Keratinocyte (primary cell): ENCODE data around the gene KCNE1. TPM values are rescaled to one million over a fixed set of nuclear protein-coding genes. Genes with fewer than 3 reads are reported as not detected.

ENCODE experiments used
- DNase-seq: peaks from one replicate; pipeline ENCODE4 v3.0.0-alpha.2; 2011; ENCODE audit warnings: low read depth, missing footprints, low spot score
- FAIRE-seq: peaks from 2 replicates; lab custom pipeline; 2011; peaks lifted over from hg19 to GRCh38; lab: Jason Lieb, UNC
- H2AFZ ChIP-seq: 2 replicates; pipeline ENCODE4 v1.6.0; 2012; ENCODE audit warnings: low read length, control low read depth, inconsistent platforms; ENCODE audit not compliant: control insufficient read depth
- H3K27ac ChIP-seq: 2 replicates; pipeline ENCODE4 v1.5.1; 2011; ENCODE audit warnings: low read length; ENCODE audit not compliant: control insufficient read depth, insufficient read depth
- H3K27me3 ChIP-seq: 3 replicates; pipeline ENCODE4 v1.6.0; 2011; ENCODE audit warnings: low read length; ENCODE audit not compliant: control insufficient read depth, insufficient read depth; ENCODE audit errors: extremely low read depth
- H3K36me3 ChIP-seq, 2 experiments: 2 replicates in 1 of 2; 3 replicates in 1 of 2; pipeline ENCODE4 v1.5.1; 2011; ENCODE audit warnings: low read length in 2 of 2, mild to moderate bottlenecking in 1 of 2; ENCODE audit not compliant: control insufficient read depth in 2 of 2, insufficient read depth in 2 of 2; ENCODE audit errors: extremely low read depth in 1 of 2
- H3K4me1 ChIP-seq: 3 replicates; pipeline ENCODE4 v1.5.1; 2011; ENCODE audit warnings: low read length; ENCODE audit not compliant: control insufficient read depth, insufficient read depth; ENCODE audit errors: extremely low read depth
- H3K4me2 ChIP-seq: 3 replicates; pipeline ENCODE4 v1.6.0; 2011; ENCODE audit warnings: low read depth, low read length; ENCODE audit not compliant: control insufficient read depth, insufficient read depth; ENCODE audit errors: extremely low read depth
- H3K4me3 ChIP-seq, 3 experiments: fragments of 200-600 bp in 1 of 3; sonication (generic) in 1 of 3; 2 replicates in 2 of 3; 3 replicates in 1 of 3; pipeline ENCODE4 v1.5.1; 2011 to 2016; ENCODE audit warnings: low read length in 3 of 3, mild to moderate bottlenecking in 3 of 3, control low read depth in 2 of 3, inconsistent platforms in 1 of 3, low read depth in 1 of 3, mixed read lengths in 1 of 3, mixed run types in 1 of 3, moderate library complexity in 1 of 3; ENCODE audit not compliant: control insufficient read depth in 2 of 3, insufficient read depth in 2 of 3; ENCODE audit errors: extremely low read depth in 1 of 3
- H3K79me2 ChIP-seq: 2 replicates; pipeline ENCODE4 v1.6.0; 2012; ENCODE audit warnings: low read length; ENCODE audit not compliant: control insufficient read depth, insufficient read depth
- H3K9ac ChIP-seq: 3 replicates; pipeline ENCODE4 v1.6.0; 2011; ENCODE audit warnings: low read length; ENCODE audit not compliant: control insufficient read depth, insufficient read depth; ENCODE audit errors: extremely low read depth
- H3K9me1 ChIP-seq: 3 replicates; pipeline ENCODE4 v1.6.0; 2011; ENCODE audit warnings: low read length; ENCODE audit not compliant: control insufficient read depth, insufficient read depth; ENCODE audit errors: extremely low read depth
- H3K9me3 ChIP-seq: 2 replicates; pipeline ENCODE4 v1.5.1; 2012; ENCODE audit warnings: low read depth, low read length; ENCODE audit not compliant: control insufficient read depth
- H4K20me1 ChIP-seq: 3 replicates; pipeline ENCODE4 v1.6.0; 2011; ENCODE audit warnings: low read length; ENCODE audit not compliant: control insufficient read depth, insufficient read depth; ENCODE audit errors: extremely low read depth
- EZH2 ChIP-seq: IDR thresholded peaks from one replicate; pipeline ENCODE4 v1.6.1; 2012; ENCODE audit warnings: inconsistent platforms, mild to moderate bottlenecking, low read length, moderate library complexity
- dilution Hi-C: fragments of 300-500 bp; cut with MboI; formaldehyde crosslinking; loops from one replicate; pipeline ENCODE4 v1.7.0; 2020; ENCODE audit warnings: low sequenced_read_pairs; ENCODE audit not compliant: extremely low pct_ligation_motif_present
- polyA plus RNA-seq, 5 experiments: library from polyadenylated mRNA; depleted of rRNA in 3 of 5; stranded (reverse) in 3 of 5; stranded (forward) in 1 of 5; unstranded in 1 of 5; fragments of >200 nt; gene quantifications; 1 replicate in 1 of 5; 2 replicates in 3 of 5; 3 replicates in 1 of 5; pipeline versions ENCODE4 v1.2.1 to v1.2.3, GENCODE V29; 2011 to 2012; ENCODE audit warnings: missing spikeins in 2 of 5, low read depth in 1 of 5, low replicate concordance in 1 of 5
- TF ChIP-seq, protein P1 (sequence below), 3 experiments: IDR thresholded peaks in 1 of 3; conservative IDR thresholded peaks in 1 of 3; optimal IDR thresholded peaks in 1 of 3; 2 replicates in 2 of 3; 3 replicates in 1 of 3; pipeline versions ENCODE3 to v1.5.1; 2011; ENCODE audit warnings: low read length in 3 of 3, mild to moderate bottlenecking in 3 of 3, moderate library complexity in 2 of 3, control low read depth in 1 of 3, inconsistent platforms in 1 of 3; ENCODE audit not compliant: insufficient read depth in 2 of 3; ENCODE audit errors: extremely low read depth in 1 of 3

Gene KCNE1
- polyA plus RNA-seq, 1 donor (not counting 4 experiments of a cell fraction or from before 2014, with no cell fraction given) = 0.08 TPM

DNA sequence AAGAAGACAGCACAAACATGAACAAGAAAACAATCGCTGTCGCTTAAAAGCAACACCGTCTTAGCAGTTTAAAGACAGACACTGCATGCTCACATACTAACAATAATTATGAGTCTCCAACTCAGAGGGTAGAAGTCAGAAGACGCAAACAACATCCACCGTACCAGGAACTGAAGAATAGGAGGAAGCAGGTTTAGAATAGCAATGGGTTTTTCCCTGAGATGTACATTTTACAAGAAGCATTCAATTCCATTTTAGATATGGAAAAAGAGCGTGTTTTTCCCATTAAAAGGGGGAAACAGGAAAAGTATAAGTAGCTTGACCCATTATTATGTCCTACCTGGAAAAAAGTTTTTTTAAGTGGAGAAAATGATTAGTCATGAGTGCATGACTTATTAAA lies 34.5 kb upstream of the KCNE1 start:
- Histone ChIP-seq H3K9me3 (no peaks in the 10 kb centered on the region), H3K4me3 (no peak overlapping the region), H4K20me1 (no peaks in the 10 kb centered on the region), H3K9me1 (no peaks in the 10 kb centered on the region), H3K79me2 (no peaks in the 10 kb centered on the region), H3K4me2 (no peak overlapping the region), H3K9ac (no peak overlapping the region), H3K36me3 (no peaks in the 10 kb centered on the region), H2AFZ (no peak overlapping the region), H3K27me3 (no peaks in the 10 kb centered on the region), H3K4me1 (peaks cover 10% of the 10 kb centered on the region), H3K27ac (no peak overlapping the region)
- no peak for TF ChIP-seq EZH2
- TF ChIP-seq, protein P1, sequence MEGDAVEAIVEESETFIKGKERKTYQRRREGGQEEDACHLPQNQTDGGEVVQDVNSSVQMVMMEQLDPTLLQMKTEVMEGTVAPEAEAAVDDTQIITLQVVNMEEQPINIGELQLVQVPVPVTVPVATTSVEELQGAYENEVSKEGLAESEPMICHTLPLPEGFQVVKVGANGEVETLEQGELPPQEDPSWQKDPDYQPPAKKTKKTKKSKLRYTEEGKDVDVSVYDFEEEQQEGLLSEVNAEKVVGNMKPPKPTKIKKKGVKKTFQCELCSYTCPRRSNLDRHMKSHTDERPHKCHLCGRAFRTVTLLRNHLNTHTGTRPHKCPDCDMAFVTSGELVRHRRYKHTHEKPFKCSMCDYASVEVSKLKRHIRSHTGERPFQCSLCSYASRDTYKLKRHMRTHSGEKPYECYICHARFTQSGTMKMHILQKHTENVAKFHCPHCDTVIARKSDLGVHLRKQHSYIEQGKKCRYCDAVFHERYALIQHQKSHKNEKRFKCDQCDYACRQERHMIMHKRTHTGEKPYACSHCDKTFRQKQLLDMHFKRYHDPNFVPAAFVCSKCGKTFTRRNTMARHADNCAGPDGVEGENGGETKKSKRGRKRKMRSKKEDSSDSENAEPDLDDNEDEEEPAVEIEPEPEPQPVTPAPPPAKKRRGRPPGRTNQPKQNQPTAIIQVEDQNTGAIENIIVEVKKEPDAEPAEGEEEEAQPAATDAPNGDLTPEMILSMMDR (optimal IDR thresholded peaks at IDR 0.05 in 1 of 3, IDR thresholded peaks at IDR 0.05 in 1 of 3, conservative IDR thresholded peaks at IDR 0.05 in 1 of 3; ENCODE audit: extremely low read depth in 1 of 3, insufficient read depth in 2 of 3, low read length in 3 of 3) = no peak
- DNase-seq (no peak), FAIRE-seq (no peak)
- dilution Hi-C loops = no loop called here

DNA sequence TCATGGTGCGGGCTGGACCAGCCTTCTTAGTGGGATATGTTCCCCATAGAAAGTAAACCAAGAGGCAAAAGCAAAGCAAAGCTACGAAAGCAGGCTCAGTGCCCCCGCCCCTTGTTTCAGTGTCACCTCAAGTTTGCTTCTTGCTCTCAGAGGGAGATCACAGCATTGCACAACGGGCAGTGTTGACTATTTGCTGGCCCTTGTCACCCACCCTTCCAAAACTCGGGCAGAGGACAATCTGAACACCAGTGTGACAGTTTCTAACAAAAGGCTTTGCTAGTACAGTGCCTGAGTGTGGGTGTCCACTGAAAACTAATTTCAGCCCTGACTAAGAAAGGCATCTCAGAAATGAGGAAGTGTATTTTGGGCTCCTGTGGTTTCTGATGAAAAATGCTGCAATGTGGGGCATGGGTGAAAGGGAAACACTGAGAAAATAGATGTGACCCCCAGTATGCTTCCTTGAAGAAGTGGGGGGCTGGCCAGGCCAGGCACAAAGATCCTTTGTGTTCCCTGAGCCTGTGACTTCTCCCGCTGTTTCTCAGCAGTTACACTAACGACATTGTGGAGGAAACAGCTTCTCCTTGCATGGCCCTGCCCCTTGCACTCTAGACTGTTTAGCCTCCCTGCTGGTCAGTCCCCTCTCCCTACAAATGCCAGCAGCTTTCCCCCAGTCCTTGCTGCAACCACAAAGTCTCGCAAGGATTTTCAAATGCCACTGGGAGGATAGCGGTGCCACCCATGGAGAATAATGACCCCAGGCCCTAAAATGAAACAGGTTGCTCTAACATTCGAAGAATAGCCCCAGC lies 33.3 kb upstream of the KCNE1 start:
- Histone ChIP-seq H3K9ac (no peak overlapping the region), H3K9me3 (no peaks in the 10 kb centered on the region), H3K4me3 (no peak overlapping the region), H3K27me3 (no peaks in the 10 kb centered on the region), H3K4me2 (no peak overlapping the region), H3K36me3 (no peaks in the 10 kb centered on the region), H3K4me1 (peaks cover 10% of the 10 kb centered on the region), H3K9me1 (no peaks in the 10 kb centered on the region), H3K79me2 (no peaks in the 10 kb centered on the region), H4K20me1 (no peaks in the 10 kb centered on the region), H3K27ac (no peak overlapping the region), H2AFZ (no peak overlapping the region)
- dilution Hi-C loops = no loop called here
- DNase-seq = no peak
- FAIRE-seq = no peak
- TF ChIP-seq, protein P1 (optimal IDR thresholded peaks at IDR 0.05 in 1 of 3, IDR thresholded peaks at IDR 0.05 in 1 of 3, conservative IDR thresholded peaks at IDR 0.05 in 1 of 3; ENCODE audit: extremely low read depth in 1 of 3, insufficient read depth in 2 of 3, low read length in 3 of 3) = no peak
